ENCODE data around the gene CCDC18. TPM values are rescaled to one million over a fixed set of nuclear protein-coding genes. Genes with fewer than 3 reads are reported as not detected.

CCDC18 gene
- total RNA-seq, 1 experiment from 2014 or later = 18.1 TPM

DNA sequence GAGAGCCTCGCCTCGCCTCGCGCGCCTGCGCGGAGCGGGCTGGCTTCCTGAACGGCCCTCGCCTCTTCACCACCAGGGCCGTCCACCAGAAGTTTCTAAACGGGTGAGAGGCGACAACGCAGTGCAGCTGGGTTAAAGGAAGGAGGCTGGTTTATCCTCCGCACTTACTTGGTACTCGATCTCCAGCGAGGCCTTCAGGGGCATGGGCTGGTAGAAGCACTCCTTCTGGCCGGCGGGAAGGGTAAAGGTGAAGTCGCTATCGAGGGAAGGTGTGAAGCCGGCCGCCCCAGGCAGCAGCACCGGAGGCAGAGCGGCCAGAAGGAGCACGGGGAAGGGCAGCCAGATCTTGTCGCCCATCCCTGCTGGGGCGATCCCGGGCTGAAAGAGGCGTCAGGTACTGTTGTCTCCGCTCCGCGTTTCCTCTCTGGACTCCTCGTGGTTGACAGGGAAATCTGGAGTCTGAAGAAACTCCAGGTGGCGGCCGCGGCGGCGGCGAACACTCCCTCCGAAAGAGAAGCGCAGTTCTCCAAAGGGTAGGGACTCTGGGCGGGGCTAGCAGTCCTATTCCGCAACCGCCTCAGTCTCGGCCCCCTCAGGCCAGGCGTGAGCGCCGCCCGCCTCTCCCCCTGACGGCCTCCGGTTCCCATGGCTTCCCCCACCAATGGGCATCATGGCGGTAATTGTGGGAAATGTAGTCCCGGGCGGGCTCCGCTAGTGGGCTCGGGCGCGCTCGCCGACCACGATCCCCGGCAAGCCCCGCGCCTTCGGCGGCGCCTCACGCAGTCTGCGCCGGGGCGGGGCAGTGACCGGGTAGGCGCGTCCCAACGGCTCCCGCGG is 420 bp upstream of the CCDC18 start, which contains the start of gene TMED5:
Gene TMED5 (minus strand): TSS at position 528 of the 837 bp plus-strand sequence. CDS start 171 bp downstream, at position 357.
- Histone ChIP-seq H3K4me1 (ENCODE audit: control insufficient read depth in 1 of 2, insufficient read depth in 2 of 2, low read length in 2 of 2) (peaks cover 0 to 30% of the 10 kb centered on the region in 2 experiments; a peak in 3 of 4 replicates), H3K9me2 (ENCODE audit: insufficient read depth) (no peaks in the 10 kb centered on the region), H3K27ac (ENCODE audit: low read depth, low read length) (peak within 1 kb of the TSS; percentile 85), H2AFZ (ENCODE audit: low read depth, low read length, poor library complexity, severe bottlenecking) (peak within 1 kb of the TSS; percentile 49), H3K4me3 (replicated peaks in 1 of 2; ENCODE audit: low read depth in 1 of 2, low read length in 2 of 2) (peak within 1 kb of the TSS; percentile 71 to 93), H4K20me1 (ENCODE audit: insufficient read depth) (no peaks in the 10 kb centered on the region), H3K27me3 (ENCODE audit: insufficient read depth, low read length) (no peaks in the 10 kb centered on the region), H3K9me3 (ENCODE audit: control insufficient read depth in 1 of 2, insufficient read depth in 1 of 2, low read depth in 1 of 2, low read length in 2 of 2) (no peaks in the 10 kb centered on the region), H3K4me2 (ENCODE audit: low read length) (peak within 1 kb of the TSS; percentile 94), H3K9ac (ENCODE audit: low read length) (peak within 1 kb of the TSS; percentile 84), H3K79me2 (ENCODE audit: insufficient read depth, low read length) (peaks cover 80% of the 10 kb centered on the region), H3K36me3 (ENCODE audit: control insufficient read depth in 1 of 2, insufficient read depth in 2 of 2, low read length in 2 of 2) (0 out of 4 replicates have a peak, but pooled peaks cover 0 to 3% of the 10 kb centered on the region in 2 experiments)
- peak; percentile 94 for DNase-seq (ENCODE audit: low read depth, low spot score)
- ChIA-PET RAD21 (ENCODE audit: low non-redundant PET in 1 of 2, low total read pairs in 2 of 2, uncharacterized antibody in 2 of 2, unreplicated experiment in 2 of 2) (no interaction called here), POLR2A (no interaction called here), CTCF (no interaction called here)
- TSS peak; percentile 42 for BruUV-seq (replicated peaks)
- peak; percentile 92 for ATAC-seq
- intact Hi-C loops (cut with micrococcal nuclease) = no loop called here
- TF ChIP-seq SP1 (IDR thresholded peaks at IDR 0.05; ENCODE audit: low read depth) (peak; percentile 77), CBX3 (IDR thresholded peaks at IDR 0.05; ENCODE audit: low read depth) (no peak; the same call in 1 of the 2 replicates), EGR1 (IDR thresholded peaks at IDR 0.05; ENCODE audit: low read depth) (no peak), FOSL1 (IDR thresholded peaks at IDR 0.05; ENCODE audit: low read depth) (no peak), ZNF274 (IDR thresholded peaks at IDR 0.05; ENCODE audit: low read depth, low read length) (no peak), TCF7L2 (IDR thresholded peaks at IDR 0.05; ENCODE audit: borderline replicate concordance, extremely low read depth, insufficient read depth, insufficient read length) (peak; percentile 61), SRF (IDR thresholded peaks at IDR 0.05; ENCODE audit: low read depth) (peak; percentile 37; the same call in 1 of the 2 replicates), CEBPB (IDR thresholded peaks at IDR 0.05; ENCODE audit: low read depth) (peak; percentile 65; the same call in 1 of the 2 replicates), RAD21 (IDR thresholded peaks at IDR 0.05; ENCODE audit: low read depth) (no peak), POLR2AphosphoS5 (IDR thresholded peaks at IDR 0.05; ENCODE audit: low read depth, low read length) (peak; percentile 94), JUND (IDR thresholded peaks at IDR 0.05) (no peak), POLR2A (IDR thresholded peaks at IDR 0.05; ENCODE audit: borderline replicate concordance, extremely low read depth, insufficient read depth, insufficient read length) (peak; percentile 34), ELF1 (IDR thresholded peaks at IDR 0.05; ENCODE audit: borderline replicate concordance, low read depth) (no peak; the same call in 1 of the 2 replicates), SIN3A (IDR thresholded peaks at IDR 0.05; ENCODE audit: low read depth) (no peak; the same call in 1 of the 2 replicates), EZH2phosphoT487 (IDR thresholded peaks at IDR 0.05; ENCODE audit: borderline replicate concordance) (no peak)
- TF ChIP-seq, protein P1, sequence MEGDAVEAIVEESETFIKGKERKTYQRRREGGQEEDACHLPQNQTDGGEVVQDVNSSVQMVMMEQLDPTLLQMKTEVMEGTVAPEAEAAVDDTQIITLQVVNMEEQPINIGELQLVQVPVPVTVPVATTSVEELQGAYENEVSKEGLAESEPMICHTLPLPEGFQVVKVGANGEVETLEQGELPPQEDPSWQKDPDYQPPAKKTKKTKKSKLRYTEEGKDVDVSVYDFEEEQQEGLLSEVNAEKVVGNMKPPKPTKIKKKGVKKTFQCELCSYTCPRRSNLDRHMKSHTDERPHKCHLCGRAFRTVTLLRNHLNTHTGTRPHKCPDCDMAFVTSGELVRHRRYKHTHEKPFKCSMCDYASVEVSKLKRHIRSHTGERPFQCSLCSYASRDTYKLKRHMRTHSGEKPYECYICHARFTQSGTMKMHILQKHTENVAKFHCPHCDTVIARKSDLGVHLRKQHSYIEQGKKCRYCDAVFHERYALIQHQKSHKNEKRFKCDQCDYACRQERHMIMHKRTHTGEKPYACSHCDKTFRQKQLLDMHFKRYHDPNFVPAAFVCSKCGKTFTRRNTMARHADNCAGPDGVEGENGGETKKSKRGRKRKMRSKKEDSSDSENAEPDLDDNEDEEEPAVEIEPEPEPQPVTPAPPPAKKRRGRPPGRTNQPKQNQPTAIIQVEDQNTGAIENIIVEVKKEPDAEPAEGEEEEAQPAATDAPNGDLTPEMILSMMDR (IDR thresholded peaks at IDR 0.05 in 2 of 3, conservative IDR thresholded peaks at IDR 0.05 in 1 of 3; ENCODE audit: borderline replicate concordance in 1 of 3, insufficient read depth in 1 of 3, low read depth in 2 of 3, low read length in 2 of 3) = 0 out of 6 replicates have a peak, but pooled peaks of 1 of the 3 experiments have one; percentile 2
- TF ChIP-seq, protein P2, sequence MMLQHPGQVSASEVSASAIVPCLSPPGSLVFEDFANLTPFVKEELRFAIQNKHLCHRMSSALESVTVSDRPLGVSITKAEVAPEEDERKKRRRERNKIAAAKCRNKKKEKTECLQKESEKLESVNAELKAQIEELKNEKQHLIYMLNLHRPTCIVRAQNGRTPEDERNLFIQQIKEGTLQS (IDR thresholded peaks at IDR 0.05) = no peak
- TF ChIP-seq, protein P3, sequence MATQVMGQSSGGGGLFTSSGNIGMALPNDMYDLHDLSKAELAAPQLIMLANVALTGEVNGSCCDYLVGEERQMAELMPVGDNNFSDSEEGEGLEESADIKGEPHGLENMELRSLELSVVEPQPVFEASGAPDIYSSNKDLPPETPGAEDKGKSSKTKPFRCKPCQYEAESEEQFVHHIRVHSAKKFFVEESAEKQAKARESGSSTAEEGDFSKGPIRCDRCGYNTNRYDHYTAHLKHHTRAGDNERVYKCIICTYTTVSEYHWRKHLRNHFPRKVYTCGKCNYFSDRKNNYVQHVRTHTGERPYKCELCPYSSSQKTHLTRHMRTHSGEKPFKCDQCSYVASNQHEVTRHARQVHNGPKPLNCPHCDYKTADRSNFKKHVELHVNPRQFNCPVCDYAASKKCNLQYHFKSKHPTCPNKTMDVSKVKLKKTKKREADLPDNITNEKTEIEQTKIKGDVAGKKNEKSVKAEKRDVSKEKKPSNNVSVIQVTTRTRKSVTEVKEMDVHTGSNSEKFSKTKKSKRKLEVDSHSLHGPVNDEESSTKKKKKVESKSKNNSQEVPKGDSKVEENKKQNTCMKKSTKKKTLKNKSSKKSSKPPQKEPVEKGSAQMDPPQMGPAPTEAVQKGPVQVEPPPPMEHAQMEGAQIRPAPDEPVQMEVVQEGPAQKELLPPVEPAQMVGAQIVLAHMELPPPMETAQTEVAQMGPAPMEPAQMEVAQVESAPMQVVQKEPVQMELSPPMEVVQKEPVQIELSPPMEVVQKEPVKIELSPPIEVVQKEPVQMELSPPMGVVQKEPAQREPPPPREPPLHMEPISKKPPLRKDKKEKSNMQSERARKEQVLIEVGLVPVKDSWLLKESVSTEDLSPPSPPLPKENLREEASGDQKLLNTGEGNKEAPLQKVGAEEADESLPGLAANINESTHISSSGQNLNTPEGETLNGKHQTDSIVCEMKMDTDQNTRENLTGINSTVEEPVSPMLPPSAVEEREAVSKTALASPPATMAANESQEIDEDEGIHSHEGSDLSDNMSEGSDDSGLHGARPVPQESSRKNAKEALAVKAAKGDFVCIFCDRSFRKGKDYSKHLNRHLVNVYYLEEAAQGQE (IDR thresholded peaks at IDR 0.05; ENCODE audit: low read depth) = no peak
- TF ChIP-seq, protein P4, sequence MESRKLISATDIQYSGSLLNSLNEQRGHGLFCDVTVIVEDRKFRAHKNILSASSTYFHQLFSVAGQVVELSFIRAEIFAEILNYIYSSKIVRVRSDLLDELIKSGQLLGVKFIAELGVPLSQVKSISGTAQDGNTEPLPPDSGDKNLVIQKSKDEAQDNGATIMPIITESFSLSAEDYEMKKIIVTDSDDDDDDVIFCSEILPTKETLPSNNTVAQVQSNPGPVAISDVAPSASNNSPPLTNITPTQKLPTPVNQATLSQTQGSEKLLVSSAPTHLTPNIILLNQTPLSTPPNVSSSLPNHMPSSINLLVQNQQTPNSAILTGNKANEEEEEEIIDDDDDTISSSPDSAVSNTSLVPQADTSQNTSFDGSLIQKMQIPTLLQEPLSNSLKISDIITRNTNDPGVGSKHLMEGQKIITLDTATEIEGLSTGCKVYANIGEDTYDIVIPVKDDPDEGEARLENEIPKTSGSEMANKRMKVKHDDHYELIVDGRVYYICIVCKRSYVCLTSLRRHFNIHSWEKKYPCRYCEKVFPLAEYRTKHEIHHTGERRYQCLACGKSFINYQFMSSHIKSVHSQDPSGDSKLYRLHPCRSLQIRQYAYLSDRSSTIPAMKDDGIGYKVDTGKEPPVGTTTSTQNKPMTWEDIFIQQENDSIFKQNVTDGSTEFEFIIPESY (IDR thresholded peaks at IDR 0.05; ENCODE audit: extremely low read depth, insufficient replicate concordance, low read length) = no peak

Data from HCT116 (cell line).